ENCODE measurements around the gene ATF5.
"Not testable (repeated sequence)": the region's sequence is repeated elsewhere in the genome, so short reads cannot be mapped to it uniquely, and the experiment has no call there.

Gene ATF5

DNA sequence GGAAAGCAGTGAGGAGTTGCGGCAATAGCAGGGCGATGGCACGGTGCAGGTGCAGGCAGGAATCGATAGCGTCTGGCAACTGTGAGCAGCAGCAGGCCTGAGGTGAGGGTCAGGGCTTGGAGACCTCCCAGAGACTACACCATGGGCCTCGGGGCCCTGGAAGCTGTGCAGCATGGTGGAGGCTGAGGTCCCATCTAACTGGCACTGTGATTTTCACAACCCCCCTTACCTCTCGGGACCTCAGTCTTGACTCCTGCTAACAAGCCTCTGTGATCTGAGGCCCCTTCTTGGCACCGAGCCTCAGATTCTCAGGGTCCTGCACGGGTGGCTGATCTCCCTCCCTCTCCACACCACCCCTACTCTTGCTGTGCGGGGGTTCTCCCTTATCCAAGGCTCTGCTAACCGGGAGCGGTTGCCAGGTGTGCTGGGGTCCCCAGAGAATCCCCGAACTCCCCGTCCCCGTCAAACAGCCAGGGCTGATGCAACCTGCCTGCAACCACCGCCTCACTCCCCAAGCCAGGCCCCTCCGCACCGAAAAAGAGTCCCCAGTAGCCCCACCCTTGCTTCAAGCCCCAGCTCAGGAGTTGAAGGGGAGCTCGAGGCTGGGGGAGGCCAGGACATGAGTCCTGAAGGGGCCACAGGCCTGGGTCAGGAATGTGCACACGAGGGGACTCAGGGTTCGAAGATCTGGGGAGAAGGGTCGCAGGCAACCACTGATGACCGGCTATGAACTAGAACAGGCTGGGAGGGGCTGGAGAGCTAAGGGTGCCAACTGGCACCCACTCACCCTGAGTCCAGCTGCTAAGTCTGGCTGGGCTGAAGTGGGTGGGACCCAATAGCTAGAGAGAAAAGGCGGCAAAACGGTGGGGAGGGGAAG is 4.8 kb upstream of the ATF5 start:
- no peak for DNase-seq

DNA sequence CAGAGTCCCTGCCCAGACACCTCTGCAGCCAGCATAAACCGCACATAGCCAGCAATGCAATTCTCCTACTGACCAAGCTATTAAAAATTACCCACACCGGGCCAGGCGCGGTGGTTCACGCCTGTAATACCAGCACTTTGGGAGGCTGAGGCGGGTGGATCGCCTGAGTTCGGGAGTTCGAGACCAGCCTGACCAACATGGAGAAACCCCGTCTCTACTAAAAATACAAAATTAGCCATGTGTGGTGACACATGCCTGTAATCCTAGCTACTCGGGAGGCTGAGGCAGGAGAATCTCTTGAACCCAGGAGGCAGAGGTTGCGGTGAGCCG is 4.2 kb upstream of the ATF5 start:
- not testable (repeated sequence) for DNase-seq

- no peak for DNase-seq
These were observed 3.5 kb upstream of the ATF5 start for GRCh38 chr19:49925486-49925885.

DNA sequence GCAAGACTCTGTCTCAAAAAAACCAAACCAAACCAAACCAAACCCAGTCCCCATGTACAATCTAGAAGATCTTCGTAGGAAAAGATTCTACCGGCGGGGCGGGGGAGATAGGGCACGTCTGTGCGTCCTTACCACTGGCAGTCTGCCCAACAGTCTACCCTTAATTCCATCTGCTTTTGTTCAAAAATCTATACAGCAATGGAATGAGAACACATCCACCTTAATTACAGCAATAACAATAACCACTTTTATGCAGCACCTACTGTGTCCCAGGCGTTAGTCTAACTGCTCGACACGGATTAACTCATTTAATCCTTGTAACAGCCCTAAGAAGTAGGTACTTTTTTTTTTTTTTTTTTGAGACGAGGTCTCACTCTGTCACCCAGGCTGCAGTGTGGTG is 2.5 kb upstream of the ATF5 start:
- DNase-seq: no peak

DNA sequence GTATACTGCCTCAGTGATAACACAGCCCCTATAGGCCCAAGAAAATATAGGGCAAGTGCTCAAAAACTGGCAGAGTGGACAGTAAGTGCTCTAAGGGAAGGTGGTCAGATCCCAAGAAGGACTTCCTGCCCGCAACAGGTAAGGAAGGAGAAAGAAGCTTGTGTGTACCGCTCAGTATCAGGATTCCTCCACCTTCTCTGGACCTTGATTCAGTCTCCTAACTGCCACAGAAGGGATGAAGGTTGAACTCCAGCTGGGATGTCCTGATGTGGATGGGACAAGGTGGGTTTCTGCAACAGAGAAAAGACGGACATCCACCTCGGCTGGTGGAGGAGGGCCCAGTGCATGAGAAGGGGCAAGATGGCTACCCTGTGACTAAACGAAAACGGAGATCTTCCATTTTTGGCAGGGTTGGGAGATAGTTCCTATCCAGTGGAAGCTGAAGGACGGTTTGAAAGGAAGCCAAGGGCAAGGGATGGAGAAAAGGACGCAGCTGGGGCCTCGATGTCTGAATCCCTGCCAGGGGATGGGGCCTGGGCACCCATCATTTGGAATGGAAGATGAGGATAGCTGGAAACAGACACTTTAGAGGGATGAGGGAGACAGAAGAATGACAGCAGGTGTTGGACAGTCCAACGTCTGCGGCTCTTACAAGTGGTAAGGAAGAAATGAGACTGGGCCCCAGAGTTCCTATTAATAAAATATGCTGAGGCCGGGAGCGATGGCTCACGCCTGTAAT is 1.3 kb upstream of the ATF5 start:
- DNase-seq: no peak

GRCh38 chr19:49929611-49930482 is 842 bp downstream of the ATF5 start:
- DNase-seq: peak; percentile 95

GRCh38 chr19:49930483-49931011 is 1.5 kb downstream of the ATF5 start:
- no peak for DNase-seq

DNA sequence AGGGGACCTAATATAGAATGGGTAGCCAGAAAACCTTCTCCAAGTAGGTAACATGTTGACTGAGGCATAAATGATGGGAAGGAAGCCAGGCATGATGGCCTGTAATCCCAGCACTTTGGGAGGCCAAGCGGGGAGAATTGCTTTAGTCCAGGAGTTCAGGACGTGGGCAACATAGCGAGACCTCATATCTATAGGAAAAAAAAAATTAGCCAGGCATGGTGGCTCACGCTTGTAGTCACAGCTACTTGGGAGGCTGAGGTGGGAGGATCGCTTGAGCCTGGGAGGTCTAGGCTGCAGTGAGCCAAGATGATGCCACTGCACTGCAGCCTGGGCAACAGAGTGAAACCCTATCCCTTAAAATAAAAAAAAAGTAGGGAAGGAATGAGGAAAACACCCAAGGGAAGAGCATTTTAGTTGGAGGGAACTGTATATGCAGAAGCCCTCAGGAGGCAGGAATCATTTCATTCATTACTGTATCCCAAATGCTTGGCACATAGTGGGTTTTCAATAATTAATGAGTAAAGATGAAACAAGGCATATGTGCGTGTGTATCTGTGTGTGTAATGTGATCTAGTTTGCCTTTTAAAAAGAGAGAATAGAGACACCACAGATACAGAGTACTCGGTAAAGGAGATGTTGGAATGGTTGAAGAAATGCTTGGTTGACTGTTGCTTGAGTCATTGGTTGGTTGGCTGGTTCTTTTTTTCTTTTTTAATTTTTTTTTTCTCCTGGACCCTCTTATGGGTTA is 2.5 kb downstream of the ATF5 start:
- DNase-seq: no peak

- no peak for DNase-seq
These were observed 3.0 kb downstream of the ATF5 start for GRCh38 chr19:49932041-49932451.

DNA sequence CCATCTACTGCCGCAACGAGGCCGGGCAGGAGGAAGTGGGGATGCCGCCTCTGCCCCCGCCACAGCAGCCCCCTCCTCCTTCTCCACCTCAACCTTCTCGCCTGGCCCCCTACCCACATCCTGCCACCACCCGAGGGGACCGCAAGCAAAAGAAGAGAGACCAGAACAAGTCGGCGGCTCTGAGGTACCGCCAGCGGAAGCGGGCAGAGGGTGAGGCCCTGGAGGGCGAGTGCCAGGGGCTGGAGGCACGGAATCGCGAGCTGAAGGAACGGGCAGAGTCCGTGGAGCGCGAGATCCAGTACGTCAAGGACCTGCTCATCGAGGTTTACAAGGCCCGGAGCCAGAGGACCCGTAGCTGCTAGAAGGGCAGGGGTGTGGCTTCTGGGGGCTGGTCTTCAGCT is 3.7 kb downstream of the ATF5 start:
- DNase-seq: no peak

DNA sequence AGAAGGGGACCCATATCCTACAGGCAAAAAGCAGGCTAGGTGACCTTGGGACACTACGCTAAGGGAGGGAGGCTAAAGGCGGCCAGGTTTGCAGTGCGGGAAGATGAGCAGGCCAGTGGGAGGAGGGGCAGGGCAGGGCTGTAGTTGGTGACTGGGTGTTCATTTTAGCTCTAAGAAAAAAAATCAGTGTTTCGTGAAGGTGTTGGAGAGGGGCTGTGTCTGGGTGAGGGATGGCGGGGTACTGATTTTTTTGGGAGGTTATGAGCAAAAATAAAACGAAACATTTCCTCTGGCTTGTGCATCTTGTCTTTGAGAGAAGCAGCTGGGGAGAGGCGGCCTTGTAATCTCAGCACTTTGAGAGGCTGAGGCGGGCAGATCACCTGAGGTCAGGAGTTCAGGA is 4.6 kb downstream of the ATF5 start:
- no peak for DNase-seq

GRCh38 chr19:49936549-49936948 is 7.5 kb downstream of the ATF5 start:
- no peak for DNase-seq

DNA sequence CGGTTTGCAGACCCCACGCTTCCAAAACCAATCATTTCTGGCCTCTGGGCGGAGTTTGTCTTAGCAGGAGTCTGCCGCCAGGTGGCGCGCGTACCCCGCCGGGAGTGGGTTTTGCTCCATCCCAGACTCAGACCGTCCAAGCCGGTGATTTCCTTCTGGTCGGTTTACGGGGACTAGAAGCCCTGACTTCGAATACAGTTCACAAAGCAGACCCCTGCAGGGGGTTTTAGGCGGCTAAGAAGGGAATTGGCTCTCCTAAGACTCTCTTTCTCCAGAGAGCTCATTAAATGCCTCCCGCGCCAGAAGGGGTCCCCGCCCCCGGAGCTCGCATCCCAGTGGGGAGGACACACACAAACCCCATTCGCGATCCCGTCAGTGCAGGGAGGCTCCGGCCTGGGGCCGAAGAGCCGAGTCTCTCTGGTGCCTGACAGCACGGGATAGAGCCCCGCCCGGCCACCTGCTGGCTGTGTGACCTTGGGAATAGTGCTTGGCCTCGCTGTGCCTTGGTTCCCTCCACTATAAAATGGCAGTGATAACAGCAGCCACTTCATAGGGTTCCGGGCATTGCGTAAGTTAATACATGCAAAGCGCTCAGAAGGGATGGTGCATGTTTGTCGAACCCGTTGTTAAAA is 8.9 kb downstream of the ATF5 start:
- DNase-seq: peak; percentile 53

DNA sequence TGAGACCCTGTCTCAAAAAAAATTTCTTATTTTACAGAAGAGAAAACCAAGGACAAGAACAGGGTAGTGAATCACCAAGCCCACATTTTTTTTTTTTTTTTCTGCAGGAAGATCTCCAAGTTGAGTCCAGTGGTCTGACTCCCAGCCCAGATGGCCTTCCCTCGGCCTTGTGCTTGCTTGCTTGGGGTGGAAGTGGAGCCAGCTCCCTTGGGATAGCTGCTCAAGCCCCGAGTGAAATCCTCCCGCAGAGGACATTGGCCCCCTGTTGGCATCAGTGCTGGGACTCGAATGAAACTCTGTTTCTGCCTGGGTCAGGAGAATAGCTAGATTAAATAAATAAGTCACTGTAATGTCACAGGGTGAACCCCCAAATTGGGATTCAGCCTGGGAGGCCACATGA is 9.7 kb downstream of the ATF5 start:
- DNase-seq: no peak

GRCh38 chr19:49939721-49940481 is 10.9 kb downstream of the ATF5 start:
- no peak for DNase-seq

DNA sequence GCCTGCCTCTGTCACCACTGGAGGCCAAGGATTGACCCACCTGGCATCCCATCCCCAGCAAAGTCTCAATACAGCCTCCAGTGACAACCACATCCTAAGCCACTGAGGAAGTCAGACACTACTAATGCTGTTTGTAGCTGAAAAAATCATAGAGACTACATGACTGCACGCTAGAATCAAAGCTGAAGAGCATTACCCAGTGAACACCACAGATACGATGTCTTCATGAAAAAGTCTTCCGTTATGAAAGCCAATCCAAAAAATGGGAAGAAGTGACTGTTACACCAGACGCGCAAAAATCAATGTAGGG is 11.4 kb downstream of the ATF5 start:
- no peak for DNase-seq

- not testable (repeated sequence) for DNase-seq
These were observed 15.6 kb downstream of the ATF5 start for GRCh38 chr19:49944567-49944966.

DNA sequence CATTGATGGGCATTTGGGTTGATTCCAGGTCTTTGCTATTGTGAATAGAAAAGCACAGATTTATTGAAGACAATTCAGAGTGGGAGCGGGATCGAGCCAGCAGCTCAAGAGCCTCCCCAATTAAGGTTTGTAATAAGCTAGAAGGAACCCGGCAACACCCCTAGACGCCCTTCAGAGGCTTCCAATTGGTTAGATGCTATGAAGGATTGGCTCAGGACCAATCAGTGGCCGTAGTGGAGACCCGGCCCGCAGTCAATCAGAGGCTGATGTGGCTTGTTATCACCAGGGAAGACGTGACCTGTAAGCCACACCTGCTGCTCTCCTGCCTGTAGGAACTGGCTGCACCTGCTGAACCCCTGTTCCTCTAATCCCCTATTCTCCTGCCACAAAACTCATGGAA is 17.4 kb downstream of the ATF5 start:
- DNase-seq: no peak

DNA sequence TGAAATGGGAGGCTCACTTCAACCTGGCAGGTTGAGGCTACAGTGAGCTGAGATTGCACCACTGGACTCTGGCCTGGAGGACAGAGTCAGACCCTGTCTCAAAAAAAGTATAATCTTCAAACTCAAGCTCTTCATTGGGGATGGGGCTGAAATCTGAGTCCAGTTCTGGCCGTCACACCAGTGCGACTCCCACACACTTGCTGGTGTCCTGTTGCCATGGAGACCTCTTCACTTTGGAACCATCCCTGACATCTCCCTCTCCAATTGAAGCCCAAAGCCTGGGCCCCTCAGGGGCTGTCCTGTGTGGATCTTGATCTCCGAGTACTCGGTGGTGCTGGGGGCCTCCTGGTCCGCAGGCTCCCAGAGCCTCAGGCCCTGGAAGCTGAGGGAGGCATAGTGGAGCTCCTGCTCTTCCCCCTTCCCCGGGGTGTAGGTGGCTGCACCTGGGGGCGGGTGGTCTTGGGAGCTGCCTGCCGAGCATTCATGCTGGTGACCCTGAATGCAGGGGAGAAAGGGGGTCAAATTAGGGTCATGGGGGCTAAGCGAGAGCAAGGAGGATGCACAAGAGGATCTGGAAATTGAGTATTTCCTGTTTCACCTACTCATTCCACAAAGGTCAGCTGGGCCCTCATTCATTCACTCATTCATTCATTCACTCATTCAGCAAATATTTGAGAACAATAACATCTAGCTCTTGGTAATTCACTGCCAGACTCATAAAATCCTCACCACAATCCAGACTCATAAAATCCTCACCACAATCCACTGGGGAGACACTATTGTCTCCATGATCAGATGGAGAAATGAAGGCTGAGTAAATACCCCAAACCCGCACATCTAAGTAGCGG is 21.0 kb downstream of the ATF5 start:
- no peak for DNase-seq

DNA sequence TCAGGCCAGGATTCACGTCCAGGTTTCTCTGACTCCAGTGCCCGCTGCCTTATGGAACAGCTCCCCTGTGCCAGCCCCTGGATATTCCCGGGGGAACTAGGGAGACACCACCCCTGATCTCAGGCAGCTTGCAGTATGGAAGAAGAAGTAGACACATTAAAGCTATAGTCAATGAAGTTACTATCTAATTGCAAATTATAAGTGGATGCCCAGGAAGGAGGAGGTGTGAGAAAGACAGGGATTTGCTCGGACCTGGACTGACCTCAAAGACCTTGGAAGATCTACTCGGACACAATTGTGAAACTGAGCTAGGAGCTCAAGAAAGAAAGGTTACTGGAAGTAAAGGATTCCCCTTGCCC is 21.6 kb downstream of the ATF5 start:
- DNase-seq: no peak
